ENCODE results near the gene JADE2.
A peak's percentile ranks its signal among the peaks of the same experiment; 100 is the strongest.

Gene JADE2

DNA sequence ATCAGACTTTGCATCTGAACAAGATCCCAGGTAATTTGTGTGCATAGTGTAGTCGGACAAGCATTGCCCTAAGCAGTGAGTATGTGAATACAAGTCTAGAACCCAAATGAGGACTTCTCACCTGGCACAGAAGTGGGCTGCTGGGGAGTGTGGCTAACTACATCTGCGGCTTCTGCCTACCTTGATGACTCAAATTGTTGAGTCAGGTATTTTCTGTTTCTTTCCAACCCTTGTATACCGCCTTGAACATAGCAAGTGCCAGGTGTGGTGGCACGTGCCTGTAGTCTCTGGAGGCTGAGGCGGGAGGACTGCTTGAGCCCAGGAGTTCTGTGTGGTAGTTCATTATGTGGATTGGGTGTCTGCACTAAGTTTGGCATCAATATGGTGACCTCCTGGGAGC, 7.9 kb upstream of the JADE2 start:
- no peak for DNase-seq (ENCODE audit: low spot score)
- no peaks in the 10 kb centered on the region for H3K9me3 ChIP-seq (replicated peaks in 1 of 2; ENCODE audit: control insufficient read depth in 2 of 2, insufficient read depth in 1 of 2, low read depth in 1 of 2, low read length in 2 of 2)
- H3K4me2 ChIP-seq (ENCODE audit: insufficient read depth, low read length, poor library complexity, severe bottlenecking), result no peak overlapping the region
- no peak overlapping the region for H3K27ac ChIP-seq (replicated peaks; ENCODE audit: low read length)
- H2BK120ac ChIP-seq (ENCODE audit: low read depth, low read length), result no peak overlapping the region
- no peak overlapping the region for H2AFZ ChIP-seq (ENCODE audit: low read length)
- no peak overlapping the region for H2BK12ac ChIP-seq (ENCODE audit: low read length)
- peak overlapping the region; percentile 57 for H3K18ac ChIP-seq (ENCODE audit: low read length)
- no CpG with 5 or more reads among the region's 5 CpGs for WGBS, 2 donors (ENCODE audit: extremely low coverage in 2 of 2, insufficient read length in 2 of 2, insufficient replicate concordance in 1 of 2)
- H3K4ac ChIP-seq (ENCODE audit: low read length), result no peak overlapping the region
- no peak overlapping the region for H2BK5ac ChIP-seq (ENCODE audit: low read length)
- H3K23ac ChIP-seq (ENCODE audit: low read depth, low read length, poor library complexity), result no peak overlapping the region
- H4K91ac ChIP-seq (ENCODE audit: low read depth, low read length, poor library complexity), result no peak overlapping the region
- no peak overlapping the region for H2AK5ac ChIP-seq (ENCODE audit: low read depth, low read length)
- H2BK15ac ChIP-seq (ENCODE audit: low read length), result no peak overlapping the region
- H3K79me1 ChIP-seq (ENCODE audit: low read depth, low read length), result no peaks in the 10 kb centered on the region
- H3K9ac ChIP-seq (ENCODE audit: low read depth, low read length, poor library complexity), result no peak overlapping the region
- H3K27me3 ChIP-seq (ENCODE audit: control insufficient read depth in 3 of 3, insufficient read depth in 3 of 3, low read depth in 1 of 3, low read length in 3 of 3), result peaks cover 0 to 21% (median 7%) of the 10 kb centered on the region in 3 experiments
- H3K4me1 ChIP-seq (ENCODE audit: control insufficient read depth in 2 of 2, insufficient read depth in 1 of 2, low read depth in 1 of 2, low read length in 2 of 2), result peaks cover 0 to 3% of the 10 kb centered on the region in 2 donors
- no peak overlapping the region for H3K4me3 ChIP-seq (ENCODE audit: low read length in 2 of 2)
- H4K8ac ChIP-seq (ENCODE audit: low read depth, low read length), result no peak overlapping the region
- no peaks in the 10 kb centered on the region for H3K36me3 ChIP-seq (replicated peaks in 1 of 2; ENCODE audit: control insufficient read depth in 2 of 2, insufficient read depth in 2 of 2, low read length in 2 of 2)
- H3K14ac ChIP-seq (ENCODE audit: low read length), result no peak overlapping the region

GRCh38 chr5:134519989-134520388, 5.5 kb upstream of the JADE2 start:
- H2BK12ac ChIP-seq (ENCODE audit: low read length), result no peak overlapping the region
- H3K14ac ChIP-seq (ENCODE audit: low read length), result no peak overlapping the region
- H2AFZ ChIP-seq (ENCODE audit: low read length), result no peak overlapping the region
- no peak overlapping the region for H3K23ac ChIP-seq (ENCODE audit: low read depth, low read length, poor library complexity)
- H2AK5ac ChIP-seq (ENCODE audit: low read depth, low read length), result no peak overlapping the region
- no peak overlapping the region for H2BK5ac ChIP-seq (ENCODE audit: low read length)
- peaks cover 2 to 4% of the 10 kb centered on the region in 2 donors for H3K4me1 ChIP-seq (ENCODE audit: control insufficient read depth in 2 of 2, insufficient read depth in 1 of 2, low read depth in 1 of 2, low read length in 2 of 2)
- no peak overlapping the region for H3K4me3 ChIP-seq (ENCODE audit: low read length in 2 of 2)
- H4K91ac ChIP-seq (ENCODE audit: low read depth, low read length, poor library complexity), result no peak overlapping the region
- no peak overlapping the region for H3K27ac ChIP-seq (replicated peaks; ENCODE audit: low read length)
- H2BK15ac ChIP-seq (ENCODE audit: low read length), result no peak overlapping the region
- no peak overlapping the region for H3K18ac ChIP-seq (ENCODE audit: low read length)
- H3K9ac ChIP-seq (ENCODE audit: low read depth, low read length, poor library complexity), result no peak overlapping the region
- H3K27me3 ChIP-seq (ENCODE audit: control insufficient read depth in 3 of 3, insufficient read depth in 3 of 3, low read depth in 1 of 3, low read length in 3 of 3), result peaks cover 11 to 45% (median 27%) of the 10 kb centered on the region in 3 experiments
- H3K4me2 ChIP-seq (ENCODE audit: insufficient read depth, low read length, poor library complexity, severe bottlenecking), result no peak overlapping the region
- H3K9me3 ChIP-seq (replicated peaks in 1 of 2; ENCODE audit: control insufficient read depth in 2 of 2, insufficient read depth in 1 of 2, low read depth in 1 of 2, low read length in 2 of 2), result no peaks in the 10 kb centered on the region
- no peak overlapping the region for H4K8ac ChIP-seq (ENCODE audit: low read depth, low read length)
- no CpG with 5 or more reads among the region's 2 CpGs for WGBS, 2 donors (ENCODE audit: extremely low coverage in 2 of 2, insufficient read length in 2 of 2, insufficient replicate concordance in 1 of 2)
- no peak overlapping the region for H2BK120ac ChIP-seq (ENCODE audit: low read depth, low read length)
- no peaks in the 10 kb centered on the region for H3K36me3 ChIP-seq (replicated peaks in 1 of 2; ENCODE audit: control insufficient read depth in 2 of 2, insufficient read depth in 2 of 2, low read length in 2 of 2)
- no peaks in the 10 kb centered on the region for H3K79me1 ChIP-seq (ENCODE audit: low read depth, low read length)
- no peak for DNase-seq (ENCODE audit: low spot score)
- no peak overlapping the region for H3K4ac ChIP-seq (ENCODE audit: low read length)

- Histone ChIP-seq H3K4me2 (ENCODE audit: insufficient read depth, low read length, poor library complexity, severe bottlenecking) (no peak overlapping the region), H3K79me1 (ENCODE audit: low read depth, low read length) (no peaks in the 10 kb centered on the region), H3K36me3 (replicated peaks in 1 of 2; ENCODE audit: control insufficient read depth in 2 of 2, insufficient read depth in 2 of 2, low read length in 2 of 2) (no peaks in the 10 kb centered on the region), H3K4me1 (ENCODE audit: control insufficient read depth in 2 of 2, insufficient read depth in 1 of 2, low read depth in 1 of 2, low read length in 2 of 2) (peaks cover 2 to 4% of the 10 kb centered on the region in 2 donors), H4K8ac (ENCODE audit: low read depth, low read length) (no peak overlapping the region), H2BK15ac (ENCODE audit: low read length) (no peak overlapping the region), H2BK12ac (ENCODE audit: low read length) (no peak overlapping the region), H3K27ac (replicated peaks; ENCODE audit: low read length) (no peak overlapping the region), H3K14ac (ENCODE audit: low read length) (no peak overlapping the region), H2BK120ac (ENCODE audit: low read depth, low read length) (no peak overlapping the region), H2BK5ac (ENCODE audit: low read length) (no peak overlapping the region), H3K9me3 (replicated peaks in 1 of 2; ENCODE audit: control insufficient read depth in 2 of 2, insufficient read depth in 1 of 2, low read depth in 1 of 2, low read length in 2 of 2) (no peaks in the 10 kb centered on the region), H2AFZ (ENCODE audit: low read length) (no peak overlapping the region), H3K23ac (ENCODE audit: low read depth, low read length, poor library complexity) (no peak overlapping the region), H3K9ac (ENCODE audit: low read depth, low read length, poor library complexity) (no peak overlapping the region), H2AK5ac (ENCODE audit: low read depth, low read length) (no peak overlapping the region), H3K18ac (ENCODE audit: low read length) (no peak overlapping the region), H3K4ac (ENCODE audit: low read length) (no peak overlapping the region), H3K4me3 (ENCODE audit: low read length in 2 of 2) (no peak overlapping the region), H4K91ac (ENCODE audit: low read depth, low read length, poor library complexity) (no peak overlapping the region), H3K27me3 (ENCODE audit: control insufficient read depth in 3 of 3, insufficient read depth in 3 of 3, low read depth in 1 of 3, low read length in 3 of 3) (peaks cover 11 to 48% (median 34%) of the 10 kb centered on the region in 3 experiments)
- DNase-seq (ENCODE audit: low spot score), result no peak
- WGBS, 2 donors (ENCODE audit: extremely low coverage in 2 of 2, insufficient read length in 2 of 2, insufficient replicate concordance in 1 of 2), result no CpG with 5 or more reads among the region's 3 CpGs
These were observed 3.6 kb upstream of the JADE2 start for GRCh38 chr5:134521841-134522240.

DNA sequence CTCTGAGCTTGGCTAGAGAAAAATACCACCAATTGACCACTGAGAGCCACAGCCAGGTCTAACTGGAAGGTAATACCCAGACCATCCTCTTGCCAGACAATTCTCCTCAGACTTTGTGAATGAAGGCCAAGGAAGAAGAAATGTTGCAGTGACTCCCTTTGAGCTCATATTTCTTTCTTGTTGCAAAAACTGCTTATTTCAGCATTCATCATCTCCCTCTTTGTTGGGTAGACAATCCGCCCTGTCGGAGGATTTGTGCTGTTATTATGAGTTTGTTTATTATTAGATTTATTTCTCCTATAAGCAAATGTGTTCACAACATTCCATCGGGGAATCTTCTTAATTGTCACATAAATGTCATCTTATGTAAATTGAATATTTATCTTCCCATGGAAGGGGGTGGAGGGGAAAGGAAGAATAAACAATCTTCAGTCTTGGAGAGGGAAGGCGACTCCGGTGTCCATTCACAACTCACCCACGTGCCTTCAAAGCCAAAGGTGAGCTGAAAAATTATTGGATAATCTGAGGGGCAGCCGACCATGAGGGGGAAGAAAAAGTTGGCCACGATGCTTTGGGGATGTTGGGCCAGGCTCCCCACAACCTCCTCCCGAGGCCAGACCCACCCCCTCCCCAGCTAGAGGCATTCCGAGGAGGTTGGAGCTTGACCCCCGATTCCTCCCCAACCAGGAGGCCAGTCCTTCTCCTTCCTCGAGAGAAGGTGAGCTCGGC, 1.8 kb upstream of the JADE2 start:
- no peak overlapping the region for H2AK5ac ChIP-seq (ENCODE audit: low read depth, low read length)
- peak overlapping the region; percentile 94 for H3K4me2 ChIP-seq (ENCODE audit: insufficient read depth, low read length, poor library complexity, severe bottlenecking)
- no peak overlapping the region for H4K8ac ChIP-seq (ENCODE audit: low read depth, low read length)
- peak overlapping the region; percentile 98 for H2AFZ ChIP-seq (ENCODE audit: low read length)
- H2BK5ac ChIP-seq (ENCODE audit: low read length), result no peak overlapping the region
- no peak overlapping the region for H2BK120ac ChIP-seq (ENCODE audit: low read depth, low read length)
- H3K4ac ChIP-seq (ENCODE audit: low read length), result no peak overlapping the region
- peak overlapping the region; percentile 45 for H3K23ac ChIP-seq (ENCODE audit: low read depth, low read length, poor library complexity)
- H3K18ac ChIP-seq (ENCODE audit: low read length), result peak overlapping the region; percentile 65
- no CpG with 5 or more reads among the region's 13 CpGs for WGBS, 2 donors (ENCODE audit: extremely low coverage in 2 of 2, insufficient read length in 2 of 2, insufficient replicate concordance in 1 of 2)
- no peaks in the 10 kb centered on the region for H3K79me1 ChIP-seq (ENCODE audit: low read depth, low read length)
- no peak overlapping the region for H3K27ac ChIP-seq (replicated peaks; ENCODE audit: low read length)
- H3K9me3 ChIP-seq (replicated peaks in 1 of 2; ENCODE audit: control insufficient read depth in 2 of 2, insufficient read depth in 1 of 2, low read depth in 1 of 2, low read length in 2 of 2), result no peaks in the 10 kb centered on the region
- peaks cover 11 to 51% (median 34%) of the 10 kb centered on the region in 3 experiments for H3K27me3 ChIP-seq (ENCODE audit: control insufficient read depth in 3 of 3, insufficient read depth in 3 of 3, low read depth in 1 of 3, low read length in 3 of 3)
- H3K36me3 ChIP-seq (replicated peaks in 1 of 2; ENCODE audit: control insufficient read depth in 2 of 2, insufficient read depth in 2 of 2, low read length in 2 of 2), result no peaks in the 10 kb centered on the region
- no peak overlapping the region for H2BK15ac ChIP-seq (ENCODE audit: low read length)
- DNase-seq (ENCODE audit: low spot score), result no peak
- H3K4me3 ChIP-seq (ENCODE audit: low read length in 2 of 2), result peak overlapping the region in 1 of 2 donors; percentile 79
- H3K14ac ChIP-seq (ENCODE audit: low read length), result no peak overlapping the region
- peaks cover 4 to 10% of the 10 kb centered on the region in 2 donors for H3K4me1 ChIP-seq (ENCODE audit: control insufficient read depth in 2 of 2, insufficient read depth in 1 of 2, low read depth in 1 of 2, low read length in 2 of 2)
- no peak overlapping the region for H2BK12ac ChIP-seq (ENCODE audit: low read length)
- H4K91ac ChIP-seq (ENCODE audit: low read depth, low read length, poor library complexity), result no peak overlapping the region
- peak overlapping the region; percentile 30 for H3K9ac ChIP-seq (ENCODE audit: low read depth, low read length, poor library complexity)

Measured in neuronal stem cell (in vitro differentiated cells).